T-helper 17 cell (primary cell): ENCODE data around the gene MED9. TPM values are rescaled to one million over a fixed set of nuclear protein-coding genes. Genes with fewer than 3 reads are reported as not detected.

Source experiments
- ATAC-seq: fragments of 150-1000 bp; cut with Tn5 transposase; 2 replicates; pipeline ENCODE4 v1.10.0; 2021; ENCODE audit warnings: mild to moderate bottlenecking, moderate library complexity
- DNase-seq, 3 donors: peaks; one replicate each; pipeline versions ENCODE4 v3.0.0 to v3.0.0-alpha.2; 2020 to 2021
- H3K9me3 ChIP-seq: one replicate; pipeline ENCODE4 v1.7.0; 2013; ENCODE audit warnings: low read length, mild to moderate bottlenecking; ENCODE audit not compliant: control insufficient read depth, poor library complexity, severe bottlenecking
- H3K27ac Mint-ChIP-seq: one replicate; pipeline ENCODE4 v1.8.0; 2022; ENCODE audit warnings: mild to moderate bottlenecking, moderate library complexity, mixed read lengths
- H3K27me3 Mint-ChIP-seq: one replicate; pipeline ENCODE4 v1.8.0; 2022; ENCODE audit warnings: mixed read lengths
- H3K36me3 Mint-ChIP-seq: one replicate; pipeline ENCODE4 v1.8.0; 2022; ENCODE audit warnings: low read depth, mixed read lengths
- H3K4me1 Mint-ChIP-seq: one replicate; pipeline ENCODE4 v1.8.0; 2022; ENCODE audit warnings: mild to moderate bottlenecking, mixed read lengths
- H3K4me3 Mint-ChIP-seq: one replicate; pipeline ENCODE4 v1.8.0; 2022; ENCODE audit warnings: mild to moderate bottlenecking, moderate library complexity, mixed read lengths
- total RNA-seq, 4 donors: library from RNA in 2 of 4; stranded (reverse) in 2 of 4; gene quantifications; one replicate each; pipeline ENCODE4 v1.2.3 and lab custom pipeline; 2022 to 2026

The MED9 gene
- total RNA-seq, 2 donors from 2014 or later: 16.5 to 24.7 TPM

DNA sequence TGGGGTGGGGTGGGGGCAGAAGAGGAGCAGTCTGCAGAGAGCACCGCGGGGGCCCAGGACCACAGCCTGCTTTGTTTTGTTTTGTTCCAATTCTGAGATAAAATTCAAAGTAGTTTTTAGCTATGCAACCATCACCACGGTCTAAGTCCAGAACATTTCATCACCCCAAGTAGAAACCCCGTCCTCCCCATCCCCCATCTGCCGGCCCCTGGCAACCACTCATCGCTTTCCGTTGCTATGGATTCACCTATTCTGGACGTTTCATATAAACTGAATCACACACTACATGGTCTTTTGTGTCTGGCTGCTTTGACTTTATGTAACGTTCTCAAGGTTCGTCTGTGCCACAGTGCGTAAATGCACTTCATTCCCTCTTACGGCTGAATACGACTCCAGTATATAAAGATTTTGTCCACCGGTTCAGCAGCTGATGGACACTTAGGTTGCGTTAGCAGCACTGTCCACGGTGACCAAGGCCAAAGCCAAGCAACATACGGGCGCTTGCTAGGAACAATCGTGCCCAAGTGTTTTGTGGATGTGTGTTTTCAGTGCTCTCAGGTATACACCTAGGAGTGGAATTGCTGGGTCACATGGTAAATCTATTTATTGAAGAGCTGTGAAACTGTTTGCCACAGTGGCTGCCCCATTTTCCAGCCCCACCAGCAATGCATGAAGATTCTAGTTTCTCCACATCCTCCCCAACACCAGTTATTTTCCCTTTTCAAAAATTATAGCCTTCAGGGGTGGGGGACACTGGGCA, 47.1 kb downstream of the MED9 start:
- Mint-ChIP-seq H3K4me3 (no peak overlapping the region), H3K36me3 (peaks cover 2% of the 10 kb centered on the region), H3K27ac (no peak overlapping the region), H3K4me1 (no peaks in the 10 kb centered on the region), H3K27me3 (no peaks in the 10 kb centered on the region)
- no peaks in the 10 kb centered on the region for H3K9me3 ChIP-seq
- DNase-seq (no peak), ATAC-seq (no peak)

DNA sequence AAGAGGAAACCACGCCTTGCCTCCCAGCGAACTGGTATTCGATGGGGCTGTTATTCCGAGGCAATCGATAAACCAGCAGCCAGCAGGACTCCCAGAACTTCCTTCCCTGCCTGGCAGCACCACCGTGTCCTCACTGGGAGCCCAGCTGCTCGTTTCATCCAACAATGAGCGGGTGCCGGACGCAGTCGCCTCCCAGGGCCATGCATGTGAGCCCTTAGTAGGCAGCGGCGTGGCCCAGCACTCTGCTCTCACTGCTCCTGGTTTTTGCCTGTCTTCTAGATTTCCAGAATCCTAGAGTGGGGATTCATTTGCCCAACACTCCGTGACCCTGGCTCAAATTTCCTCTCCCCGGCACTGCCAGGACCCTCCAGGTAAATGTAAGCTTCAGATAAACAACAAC, 48.5 kb downstream of the MED9 start:
- Mint-ChIP-seq H3K36me3 (peaks cover 2% of the 10 kb centered on the region), H3K4me1 (peaks cover 2% of the 10 kb centered on the region), H3K4me3 (no peak overlapping the region), H3K27ac (no peak overlapping the region), H3K27me3 (no peaks in the 10 kb centered on the region)
- DNase-seq: no peak
- no peaks in the 10 kb centered on the region for H3K9me3 ChIP-seq
- ATAC-seq: no peak

DNA sequence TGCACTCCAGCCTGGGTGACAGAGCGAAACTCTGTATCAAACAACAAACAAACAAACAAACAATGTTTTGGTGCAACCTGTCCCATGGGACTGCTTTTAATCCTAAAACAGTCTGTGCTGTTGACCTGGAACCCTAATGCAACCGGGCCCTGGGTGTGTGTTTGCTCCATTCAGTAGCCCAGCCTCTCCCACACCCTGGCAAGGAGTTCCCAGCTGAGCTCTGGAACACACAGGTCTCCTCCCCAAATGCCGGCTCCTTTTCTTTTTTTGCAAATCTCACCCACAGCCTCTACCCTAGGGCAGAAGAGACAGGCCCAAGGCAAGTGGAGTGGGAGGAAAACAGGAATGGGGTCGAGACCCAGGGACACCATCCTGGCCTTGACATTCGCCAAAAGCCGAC, 49.2 kb downstream of the MED9 start:
- Mint-ChIP-seq H3K4me1 (peaks cover 2% of the 10 kb centered on the region), H3K27me3 (no peaks in the 10 kb centered on the region), H3K4me3 (no peak overlapping the region), H3K36me3 (peaks cover 2% of the 10 kb centered on the region), H3K27ac (no peak overlapping the region)
- ATAC-seq: no peak
- H3K9me3 ChIP-seq: no peaks in the 10 kb centered on the region
- no peak for DNase-seq

DNA sequence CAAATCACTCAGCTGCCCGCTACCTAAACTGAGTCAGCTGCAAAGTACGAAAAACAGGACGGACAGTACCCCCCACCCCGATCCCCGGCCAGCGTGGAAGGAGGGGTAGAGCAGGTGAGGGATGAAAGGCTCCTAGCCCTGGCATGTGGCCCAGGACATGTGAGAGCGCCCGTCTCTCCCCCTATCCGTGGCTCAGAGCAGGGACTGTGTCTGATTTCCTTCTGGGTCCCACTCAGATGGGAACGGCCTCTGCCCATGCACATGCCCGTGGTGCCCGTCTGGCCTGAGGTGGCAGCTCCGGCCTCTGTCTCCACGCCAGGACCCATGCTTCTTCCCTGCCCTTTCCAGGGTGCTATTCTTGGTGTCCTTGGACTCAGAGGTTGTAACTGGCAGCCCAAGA, 49.6 kb downstream of the MED9 start:
- no peak for ATAC-seq
- no peak overlapping the region for H3K4me3 Mint-ChIP-seq
- no peak overlapping the region for H3K27ac Mint-ChIP-seq
- H3K27me3 Mint-ChIP-seq: no peaks in the 10 kb centered on the region
- peaks cover 2% of the 10 kb centered on the region for H3K4me1 Mint-ChIP-seq
- peaks cover 2% of the 10 kb centered on the region for H3K36me3 Mint-ChIP-seq
- no peak for DNase-seq
- H3K9me3 ChIP-seq: no peaks in the 10 kb centered on the region

DNA sequence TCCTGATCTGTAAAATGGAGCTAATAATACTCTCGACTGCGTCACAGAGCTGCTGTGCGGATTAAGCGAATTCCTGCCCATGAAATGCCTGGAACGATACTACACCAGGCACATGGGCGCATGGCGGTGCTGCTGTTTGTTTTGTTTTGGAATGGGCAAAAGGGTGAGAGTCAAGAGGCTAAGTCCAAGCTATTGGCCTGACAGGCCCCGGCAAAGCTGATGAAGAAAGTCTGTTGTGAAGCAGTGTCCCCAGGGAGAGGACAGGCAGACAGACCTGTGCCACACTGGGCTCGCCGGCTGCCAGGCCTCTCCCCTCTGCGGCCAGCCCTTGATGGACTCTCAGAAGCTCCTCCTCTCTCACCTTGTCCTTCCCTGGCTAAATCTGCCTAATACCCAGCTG, 50.7 kb downstream of the MED9 start:
- H3K36me3 Mint-ChIP-seq: peaks cover 2% of the 10 kb centered on the region
- H3K4me1 Mint-ChIP-seq: peaks cover 2% of the 10 kb centered on the region
- no peaks in the 10 kb centered on the region for H3K9me3 ChIP-seq
- no peaks in the 10 kb centered on the region for H3K27me3 Mint-ChIP-seq
- DNase-seq (no peak), ATAC-seq (no peak)
- no peak overlapping the region for H3K27ac Mint-ChIP-seq
- no peak overlapping the region for H3K4me3 Mint-ChIP-seq

DNA sequence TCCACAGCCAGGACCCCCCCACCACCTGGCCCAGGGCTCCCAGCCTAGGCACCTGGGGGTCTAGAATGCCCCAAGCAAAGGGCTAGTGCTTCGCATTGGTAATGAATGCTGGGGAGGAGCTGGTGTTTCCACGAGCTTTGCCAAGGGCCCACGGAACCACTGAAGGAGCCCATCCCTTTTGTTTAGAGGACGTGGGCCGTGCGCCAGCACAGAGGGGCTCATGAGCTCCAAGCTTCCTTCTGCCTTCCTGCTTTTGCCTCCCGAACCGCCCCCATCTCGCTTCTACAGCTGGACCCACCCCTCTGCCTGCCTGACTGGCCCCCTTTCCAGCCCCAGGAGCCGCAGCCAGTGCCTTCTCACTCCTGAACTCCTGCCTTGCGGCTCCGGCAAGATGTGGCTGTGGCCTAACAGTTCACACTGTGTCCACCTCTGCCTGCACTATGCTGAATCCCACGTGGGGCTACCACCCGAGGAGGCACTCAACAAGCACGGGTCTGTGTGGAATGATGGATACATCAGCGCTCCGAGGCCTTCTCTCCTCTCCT, 51.2 kb downstream of the MED9 start:
- ATAC-seq: no peak
- DNase-seq: no peak
- H3K4me3 Mint-ChIP-seq: no peak overlapping the region
- peaks cover 2% of the 10 kb centered on the region for H3K36me3 Mint-ChIP-seq
- H3K9me3 ChIP-seq: no peaks in the 10 kb centered on the region
- no peak overlapping the region for H3K27ac Mint-ChIP-seq
- peaks cover 2% of the 10 kb centered on the region for H3K4me1 Mint-ChIP-seq
- H3K27me3 Mint-ChIP-seq: no peaks in the 10 kb centered on the region

DNA sequence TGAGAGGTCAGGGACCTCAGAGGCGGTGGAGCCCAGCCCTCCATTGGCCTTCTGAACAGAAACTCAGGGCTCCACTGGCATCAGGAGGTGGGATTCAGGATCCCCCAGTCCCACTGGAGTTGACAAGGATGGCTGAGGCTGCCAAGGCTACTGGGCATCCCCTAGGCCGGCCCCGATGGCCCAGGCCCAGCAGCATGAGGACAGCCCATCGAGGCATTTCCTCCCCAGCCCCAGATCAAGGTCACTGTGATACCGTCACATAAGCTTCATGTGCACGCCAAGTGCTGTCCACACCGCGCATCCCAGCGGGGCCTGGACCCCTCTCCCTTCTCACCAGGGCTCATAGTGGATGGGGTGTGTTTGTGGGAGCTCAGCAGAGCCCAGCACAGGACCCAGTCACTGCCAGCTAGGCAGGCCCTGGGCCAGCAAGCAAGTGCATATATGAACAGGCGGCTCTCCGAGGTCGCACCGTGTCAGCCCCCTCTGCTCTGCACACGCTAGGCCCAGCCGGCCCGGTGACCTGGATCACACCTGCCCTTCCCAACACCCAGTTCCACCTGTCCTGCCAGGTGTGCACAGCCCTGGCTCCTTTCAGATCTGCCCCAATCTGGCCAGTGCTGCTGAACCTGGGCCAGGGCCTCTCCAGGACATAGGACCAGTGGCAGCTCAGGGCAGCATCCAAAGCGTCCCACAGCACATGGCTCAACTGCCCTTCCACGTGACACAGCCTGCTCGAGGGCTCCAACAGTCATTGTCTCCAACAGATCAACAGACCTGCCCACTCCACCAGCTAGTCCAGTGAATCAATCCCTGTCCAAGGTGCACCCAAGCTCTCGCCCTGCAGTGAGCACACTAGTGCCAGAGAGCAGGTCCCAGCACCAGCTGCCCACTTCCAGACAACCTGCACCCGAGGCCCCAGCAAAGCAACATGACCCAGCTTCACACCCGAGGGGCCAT, 52.2 kb downstream of the MED9 start:
- H3K9me3 ChIP-seq: no peaks in the 10 kb centered on the region
- H3K36me3 Mint-ChIP-seq: peaks cover 2% of the 10 kb centered on the region
- H3K4me1 Mint-ChIP-seq: peaks cover 2% of the 10 kb centered on the region
- H3K27me3 Mint-ChIP-seq: no peaks in the 10 kb centered on the region
- ATAC-seq (no peak), DNase-seq (no peak)
- no peak overlapping the region for H3K4me3 Mint-ChIP-seq
- H3K27ac Mint-ChIP-seq: no peak overlapping the region

DNA sequence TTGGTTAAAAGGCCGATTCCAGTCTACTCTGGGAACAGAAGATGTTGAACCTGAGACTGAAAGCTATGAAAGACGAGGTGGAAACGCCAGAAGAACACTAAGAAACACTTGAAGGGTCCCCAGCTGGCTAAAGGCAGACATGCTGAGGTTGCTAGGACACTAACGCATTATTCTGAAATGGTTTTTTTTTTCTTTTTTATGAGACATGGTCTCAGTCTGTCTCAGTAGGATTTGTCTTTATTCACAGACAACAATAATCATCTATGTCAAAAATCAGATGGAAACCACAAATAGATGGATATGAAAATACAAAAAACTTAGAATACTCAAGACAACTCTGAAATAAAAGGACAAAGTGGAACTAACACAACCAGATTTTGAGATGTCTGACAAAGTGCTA, 54.4 kb downstream of the MED9 start:
- DNase-seq (no peak), ATAC-seq (no peak)
- no peaks in the 10 kb centered on the region for H3K36me3 Mint-ChIP-seq
- H3K4me1 Mint-ChIP-seq: peaks cover 2% of the 10 kb centered on the region
- no peak overlapping the region for H3K27ac Mint-ChIP-seq
- H3K4me3 Mint-ChIP-seq: no peak overlapping the region
- no peaks in the 10 kb centered on the region for H3K9me3 ChIP-seq
- no peaks in the 10 kb centered on the region for H3K27me3 Mint-ChIP-seq

DNA sequence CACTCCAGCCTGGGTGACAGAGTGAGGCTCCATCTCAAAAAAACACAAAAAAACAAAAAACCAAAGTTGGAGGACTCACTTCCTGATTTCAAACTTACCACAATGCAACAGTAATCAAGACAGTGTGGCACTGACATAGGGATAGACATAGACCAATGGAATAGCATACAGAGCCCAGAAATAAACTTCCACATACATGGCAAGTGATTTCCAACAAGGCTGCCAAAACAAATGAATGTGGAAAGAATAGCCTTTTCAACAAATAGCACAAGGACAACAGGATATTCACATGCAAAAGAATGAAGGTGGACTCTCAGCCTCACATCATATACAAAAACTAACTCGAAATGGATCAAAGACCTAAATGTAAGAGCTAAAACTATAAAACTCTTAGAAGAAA, 56.2 kb downstream of the MED9 start:
- H3K4me3 Mint-ChIP-seq: no peak overlapping the region
- no peak overlapping the region for H3K27ac Mint-ChIP-seq
- H3K36me3 Mint-ChIP-seq: no peaks in the 10 kb centered on the region
- ATAC-seq (no peak), DNase-seq (no peak)
- H3K9me3 ChIP-seq: no peaks in the 10 kb centered on the region
- H3K4me1 Mint-ChIP-seq: peaks cover 2% of the 10 kb centered on the region
- H3K27me3 Mint-ChIP-seq: no peaks in the 10 kb centered on the region

DNA sequence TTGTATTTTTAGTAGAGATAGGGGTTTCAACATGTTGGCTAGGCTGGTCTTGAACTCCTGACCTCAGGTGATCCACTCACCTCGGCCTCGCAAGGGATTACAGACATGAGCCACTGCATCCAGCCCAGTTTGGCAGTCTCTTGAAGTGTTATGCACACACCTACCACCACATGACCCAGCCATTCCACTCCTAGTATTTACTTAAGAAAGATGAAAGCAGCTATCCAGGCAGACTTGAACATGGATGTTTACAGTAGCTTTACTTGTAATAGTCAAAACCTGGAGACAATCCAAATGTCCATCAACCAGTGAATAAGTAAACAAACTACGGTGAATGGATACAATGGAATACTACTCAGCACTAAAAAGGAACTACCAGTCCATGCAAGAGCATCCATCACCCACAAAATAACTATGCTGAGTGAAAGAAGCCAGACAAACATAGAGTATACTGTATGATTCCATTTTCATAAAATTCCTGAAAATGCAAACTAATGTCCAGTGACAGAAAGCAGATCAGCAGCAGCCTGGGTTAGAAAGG, 57.2 kb downstream of the MED9 start:
- no peaks in the 10 kb centered on the region for H3K36me3 Mint-ChIP-seq
- H3K27me3 Mint-ChIP-seq: no peaks in the 10 kb centered on the region
- no peak overlapping the region for H3K4me3 Mint-ChIP-seq
- no peaks in the 10 kb centered on the region for H3K9me3 ChIP-seq
- H3K27ac Mint-ChIP-seq: no peak overlapping the region
- DNase-seq: no peak
- H3K4me1 Mint-ChIP-seq: peaks cover 2% of the 10 kb centered on the region
- no peak for ATAC-seq

DNA sequence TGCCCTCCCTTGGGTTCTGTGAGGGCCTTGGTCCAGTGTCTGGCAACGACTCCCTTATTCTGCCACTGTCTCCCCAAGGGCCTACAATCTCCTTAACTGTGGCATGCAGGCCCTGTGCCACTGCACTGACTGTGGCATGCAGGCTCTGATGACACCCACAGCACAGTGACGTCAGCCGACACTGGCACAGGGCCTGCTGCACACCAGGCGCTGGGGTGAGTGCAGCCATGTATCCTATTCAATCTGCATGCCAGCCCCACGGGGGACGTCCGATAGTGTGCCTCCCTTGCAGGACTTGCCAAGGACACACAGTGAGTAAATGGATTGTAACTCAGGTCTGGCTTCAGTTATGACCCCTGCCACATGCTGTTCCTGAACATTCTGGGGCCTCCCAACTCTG, 59.2 kb downstream of the MED9 start:
- peaks cover 4% of the 10 kb centered on the region for H3K4me1 Mint-ChIP-seq
- no peak overlapping the region for H3K4me3 Mint-ChIP-seq
- no peaks in the 10 kb centered on the region for H3K27me3 Mint-ChIP-seq
- ATAC-seq (no peak), DNase-seq (no peak)
- no peaks in the 10 kb centered on the region for H3K9me3 ChIP-seq
- no peak overlapping the region for H3K27ac Mint-ChIP-seq
- H3K36me3 Mint-ChIP-seq: no peaks in the 10 kb centered on the region

DNA sequence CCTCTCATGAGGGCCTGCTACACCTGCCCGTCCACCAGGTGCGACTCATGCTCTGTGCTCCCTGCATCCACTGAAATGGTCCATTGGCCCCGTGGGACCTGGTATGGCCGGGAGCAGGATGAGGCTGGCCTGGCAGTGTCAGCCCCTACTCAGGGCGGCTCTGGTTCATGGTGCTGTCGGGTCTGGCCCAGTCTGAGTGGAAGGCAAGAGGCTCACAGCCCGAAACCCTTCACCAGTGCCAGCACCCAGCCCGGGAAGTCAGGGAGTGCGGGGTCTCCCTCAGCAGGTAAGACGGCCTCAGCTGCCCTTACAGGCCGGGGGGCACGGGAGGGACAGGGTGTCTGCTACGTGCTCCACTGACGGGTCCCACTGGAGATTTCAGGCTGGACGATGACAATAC, 59.9 kb downstream of the MED9 start:
- Mint-ChIP-seq H3K36me3 (no peaks in the 10 kb centered on the region), H3K4me3 (no peak overlapping the region), H3K4me1 (peaks cover 4% of the 10 kb centered on the region), H3K27me3 (no peaks in the 10 kb centered on the region), H3K27ac (no peak overlapping the region)
- ATAC-seq: no peak
- no peaks in the 10 kb centered on the region for H3K9me3 ChIP-seq
- no peak for DNase-seq

DNA sequence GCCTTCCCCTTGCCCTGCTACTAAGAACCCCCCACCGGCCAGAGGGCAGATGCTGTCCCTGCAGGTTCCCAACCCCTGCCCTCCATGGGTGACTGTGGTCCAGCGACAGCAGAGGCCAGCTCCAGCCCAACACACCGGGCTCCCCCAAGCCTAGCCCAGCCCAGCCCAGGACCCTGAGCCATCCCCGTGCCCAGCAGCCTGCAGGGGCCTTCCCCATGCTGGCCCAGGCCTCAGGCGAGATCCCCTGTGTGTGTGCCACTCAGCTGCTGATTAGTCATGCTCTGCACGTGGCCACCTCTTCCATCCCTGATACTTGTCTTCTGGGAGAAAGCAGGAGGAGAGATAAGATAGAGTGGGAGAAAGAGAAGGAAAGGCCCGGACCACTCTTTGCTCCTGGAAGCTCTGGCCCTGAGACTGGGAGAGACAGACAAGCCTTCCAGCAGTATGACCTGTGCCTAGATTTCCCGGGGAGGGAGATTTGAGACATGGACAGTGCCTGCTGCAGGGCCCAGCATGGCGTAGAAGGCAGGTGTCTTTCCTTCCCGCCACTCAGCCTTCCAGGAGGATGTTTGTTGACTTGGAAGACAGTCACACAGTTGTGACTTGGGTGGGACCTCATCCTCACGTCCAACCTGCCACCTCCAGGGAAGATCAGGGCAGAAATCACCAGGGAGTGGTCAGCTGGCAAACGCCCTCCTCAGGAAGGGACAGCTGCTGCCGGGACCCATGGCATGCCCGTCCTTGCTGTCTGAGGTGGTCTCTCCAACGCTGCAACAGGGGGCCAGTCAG, 60.7 kb downstream of the MED9 start:
- Mint-ChIP-seq H3K4me1 (peaks cover 4% of the 10 kb centered on the region), H3K36me3 (no peaks in the 10 kb centered on the region), H3K27me3 (no peaks in the 10 kb centered on the region), H3K27ac (no peak overlapping the region), H3K4me3 (no peak overlapping the region)
- no peaks in the 10 kb centered on the region for H3K9me3 ChIP-seq
- no peak for DNase-seq
- ATAC-seq: no peak
